Epithelial cell of umbilical artery (primary cell): Measurements from ENCODE around the gene NEUROD6. TPM values are rescaled to one million over a fixed set of nuclear protein-coding genes. Genes with fewer than 3 reads are reported as not detected.

Experiments used
- total RNA-seq: library from RNA; depleted of rRNA; stranded (reverse); fragments of >200 nt; gene quantifications from 2 replicates; pipeline ENCODE4 v1.2.3, GENCODE V29; 2014

Gene NEUROD6
- total RNA-seq, result not detected in 2 replicates

GRCh38 chr7:31340603-31341002 is at the start of gene NEUROD6:
Gene NEUROD6, minus strand, starts transcription at chr7:31340726. Its CDS starts 1,458 bp downstream, at chr7:31339268.

Other genes starting within 250 kb of the NEUROD6 start
- not detected in 2 replicates for gene ITPRID1, start 173.4 kb upstream of the NEUROD6 start, total RNA-seq